Measurements from ENCODE around the gene HTN1. TPM values are rescaled to one million over a fixed set of nuclear protein-coding genes. Genes with fewer than 3 reads are reported as not detected.
"Not testable (repeated sequence)": the region's sequence is repeated elsewhere in the genome, so short reads cannot be mapped to it uniquely, and the experiment has no call there.

The HTN1 gene
- not detected for polyA plus RNA-seq (2013, experiment 1 of 2; ENCODE audit: insufficient read length)
- not detected for polyA plus RNA-seq (2013, experiment 2 of 2; ENCODE audit: insufficient read length)

- DNase-seq = not testable (repeated sequence)
Measured at GRCh38 chr4:70050138-70050537, at the start of gene HTN1. TSS of gene HTN1 (plus strand) at chr4:70050438. CDS start at chr4:70053077, 2,639 bp downstream.

- no peak for DNase-seq
Measured at GRCh38 chr4:70000711-70001110, 49.5 kb upstream of the HTN1 start.

GRCh38 chr4:70002507-70002906, 47.7 kb upstream of the HTN1 start:
- no peak for DNase-seq

- DNase-seq = no peak
Measured at GRCh38 chr4:70008771-70009170, 41.5 kb upstream of the HTN1 start.

- DNase-seq = not testable (repeated sequence)
Measured at GRCh38 chr4:70019006-70019405, 31.2 kb upstream of the HTN1 start.

GRCh38 chr4:70023218-70023617, 27.0 kb upstream of the HTN1 start:
- no peak for DNase-seq

- DNase-seq = no peak
Measured at GRCh38 chr4:70027011-70027410, 23.2 kb upstream of the HTN1 start.

GRCh38 chr4:70028159-70028558, 22.1 kb upstream of the HTN1 start, which contains the start of gene HTN3:
TSS of gene HTN3 (plus strand) at chr4:70028459. CDS start at chr4:70030741, 2,282 bp downstream.
- not testable (repeated sequence) for DNase-seq

GRCh38 chr4:70037559-70037958, 12.7 kb upstream of the HTN1 start:
- not testable (repeated sequence) for DNase-seq

- DNase-seq = not testable (repeated sequence)
Measured at GRCh38 chr4:70039928-70040327, 10.3 kb upstream of the HTN1 start.

GRCh38 chr4:70041652-70042286, 8.5 kb upstream of the HTN1 start:
- no peak for DNase-seq

- DNase-seq = not testable (repeated sequence)
Measured at GRCh38 chr4:70056534-70056933, 6.3 kb downstream of the HTN1 start.

- no peak for DNase-seq
Measured at GRCh38 chr4:70057651-70058050, 7.4 kb downstream of the HTN1 start.

GRCh38 chr4:70059149-70059548, 8.9 kb downstream of the HTN1 start:
- DNase-seq = no peak

GRCh38 chr4:70062000-70062399, 11.8 kb downstream of the HTN1 start:
- no peak for DNase-seq

- no peak for DNase-seq
Measured at GRCh38 chr4:70080205-70080604, 30.0 kb downstream of the HTN1 start.

GRCh38 chr4:70099206-70099605, 49.0 kb downstream of the HTN1 start:
- no peak for DNase-seq

Data from fibroblast of skin of abdomen (primary cell).